ENCODE results near the gene ZNF141.
"Not testable (repeated sequence)": the region's sequence is repeated elsewhere in the genome, so short reads cannot be mapped to it uniquely, and the experiment has no call there.

DNA sequence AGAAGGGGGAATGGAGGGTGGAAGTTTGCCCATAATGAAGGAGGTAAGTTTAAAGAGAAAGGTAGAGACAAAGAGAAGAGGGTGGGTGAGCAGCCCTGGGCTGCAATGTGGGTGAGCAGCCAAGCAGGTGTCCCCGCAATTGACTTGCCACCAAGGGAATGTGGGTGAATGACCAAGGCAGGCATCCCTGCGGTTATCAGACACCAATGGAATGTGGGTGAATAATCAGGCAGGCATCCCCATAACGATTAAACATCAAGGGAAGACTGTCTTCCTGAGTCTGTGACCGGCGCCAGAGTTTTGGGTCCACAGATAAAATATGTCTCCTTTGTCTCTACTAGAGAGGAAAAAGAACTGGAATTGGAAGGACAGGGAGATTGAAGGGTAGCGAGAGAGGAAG lies 70.7 kb downstream of the ZNF141 start:
- TF ChIP-seq, protein P1, sequence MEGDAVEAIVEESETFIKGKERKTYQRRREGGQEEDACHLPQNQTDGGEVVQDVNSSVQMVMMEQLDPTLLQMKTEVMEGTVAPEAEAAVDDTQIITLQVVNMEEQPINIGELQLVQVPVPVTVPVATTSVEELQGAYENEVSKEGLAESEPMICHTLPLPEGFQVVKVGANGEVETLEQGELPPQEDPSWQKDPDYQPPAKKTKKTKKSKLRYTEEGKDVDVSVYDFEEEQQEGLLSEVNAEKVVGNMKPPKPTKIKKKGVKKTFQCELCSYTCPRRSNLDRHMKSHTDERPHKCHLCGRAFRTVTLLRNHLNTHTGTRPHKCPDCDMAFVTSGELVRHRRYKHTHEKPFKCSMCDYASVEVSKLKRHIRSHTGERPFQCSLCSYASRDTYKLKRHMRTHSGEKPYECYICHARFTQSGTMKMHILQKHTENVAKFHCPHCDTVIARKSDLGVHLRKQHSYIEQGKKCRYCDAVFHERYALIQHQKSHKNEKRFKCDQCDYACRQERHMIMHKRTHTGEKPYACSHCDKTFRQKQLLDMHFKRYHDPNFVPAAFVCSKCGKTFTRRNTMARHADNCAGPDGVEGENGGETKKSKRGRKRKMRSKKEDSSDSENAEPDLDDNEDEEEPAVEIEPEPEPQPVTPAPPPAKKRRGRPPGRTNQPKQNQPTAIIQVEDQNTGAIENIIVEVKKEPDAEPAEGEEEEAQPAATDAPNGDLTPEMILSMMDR (conservative IDR thresholded peaks at IDR 0.05; ENCODE audit: low read length) = not testable (repeated sequence)
- not testable (repeated sequence) for TF ChIP-seq EZH2phosphoT487 (IDR thresholded peaks at IDR 0.05; ENCODE audit: borderline replicate concordance)

All from Loucy (cell line).